Measurements from ENCODE around the gene CYP1A1.

DNA sequence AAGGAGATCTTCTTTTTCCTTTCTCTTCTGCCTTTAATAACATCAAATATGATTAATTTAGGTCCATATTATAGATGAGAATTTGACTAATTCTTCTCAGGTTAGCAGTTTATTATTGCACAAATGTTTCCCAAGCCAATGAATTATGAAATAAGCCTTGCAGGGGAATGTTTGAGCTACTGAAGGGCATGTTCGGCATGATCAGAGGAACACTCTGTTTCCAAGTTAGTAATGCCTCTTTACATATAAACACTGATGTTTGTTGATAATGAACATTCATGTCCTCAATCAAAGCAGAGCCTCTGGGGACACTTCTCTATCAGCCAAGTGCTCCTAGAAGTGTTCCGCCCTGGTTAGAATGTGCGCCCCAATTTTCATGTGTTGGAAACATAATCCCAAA lies 10.0 kb upstream of the CYP1A1 start:
- TF ChIP-seq, protein P1, sequence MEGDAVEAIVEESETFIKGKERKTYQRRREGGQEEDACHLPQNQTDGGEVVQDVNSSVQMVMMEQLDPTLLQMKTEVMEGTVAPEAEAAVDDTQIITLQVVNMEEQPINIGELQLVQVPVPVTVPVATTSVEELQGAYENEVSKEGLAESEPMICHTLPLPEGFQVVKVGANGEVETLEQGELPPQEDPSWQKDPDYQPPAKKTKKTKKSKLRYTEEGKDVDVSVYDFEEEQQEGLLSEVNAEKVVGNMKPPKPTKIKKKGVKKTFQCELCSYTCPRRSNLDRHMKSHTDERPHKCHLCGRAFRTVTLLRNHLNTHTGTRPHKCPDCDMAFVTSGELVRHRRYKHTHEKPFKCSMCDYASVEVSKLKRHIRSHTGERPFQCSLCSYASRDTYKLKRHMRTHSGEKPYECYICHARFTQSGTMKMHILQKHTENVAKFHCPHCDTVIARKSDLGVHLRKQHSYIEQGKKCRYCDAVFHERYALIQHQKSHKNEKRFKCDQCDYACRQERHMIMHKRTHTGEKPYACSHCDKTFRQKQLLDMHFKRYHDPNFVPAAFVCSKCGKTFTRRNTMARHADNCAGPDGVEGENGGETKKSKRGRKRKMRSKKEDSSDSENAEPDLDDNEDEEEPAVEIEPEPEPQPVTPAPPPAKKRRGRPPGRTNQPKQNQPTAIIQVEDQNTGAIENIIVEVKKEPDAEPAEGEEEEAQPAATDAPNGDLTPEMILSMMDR (IDR thresholded peaks at IDR 0.05), result no peak
- TF ChIP-seq POLR2A (IDR thresholded peaks at IDR 0.05; ENCODE audit: low read depth) (no peak), EP300 (IDR thresholded peaks at IDR 0.05) (no peak)

All from esophagus muscularis mucosa (tissue), 4 donors.